ENCODE data around the gene GRIA1. TPM values are rescaled to one million over a fixed set of nuclear protein-coding genes. Genes with fewer than 3 reads are reported as not detected.

GRIA1 gene
- total RNA-seq, 1 experiment from 2014 or later, result 0.28 TPM

DNA sequence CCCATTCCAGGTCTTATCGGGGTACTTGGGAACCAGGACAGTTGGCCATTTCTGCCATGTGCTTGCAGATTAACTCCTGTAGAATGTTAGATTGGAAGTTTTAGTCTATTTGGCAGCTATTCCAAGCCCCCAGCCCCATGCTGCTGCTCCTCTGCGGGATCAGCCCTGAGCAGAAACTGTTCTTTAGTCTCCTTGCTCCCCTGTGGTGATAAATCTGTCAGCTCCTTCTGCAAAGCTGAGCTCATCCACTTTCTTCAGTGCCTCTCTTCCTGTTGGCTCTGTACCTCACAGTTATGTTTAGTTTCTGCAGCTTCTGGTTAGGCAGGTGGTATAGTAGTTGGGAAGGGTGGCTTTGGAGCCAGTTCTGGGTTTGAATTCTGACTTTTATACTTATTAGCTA lies 170.4 kb downstream of the GRIA1 start:
- H3K36me3 ChIP-seq (replicated peaks; ENCODE audit: control insufficient read depth, insufficient read depth, low read length), result no peaks in the 10 kb centered on the region
- no peak overlapping the region for H3K4me3 ChIP-seq (ENCODE audit: insufficient read depth, low read depth, low read length)
- no peaks in the 10 kb centered on the region for H3K27me3 ChIP-seq (ENCODE audit: control insufficient read depth, insufficient read depth, low read length)
- peak; percentile 20 for DNase-seq

DNA sequence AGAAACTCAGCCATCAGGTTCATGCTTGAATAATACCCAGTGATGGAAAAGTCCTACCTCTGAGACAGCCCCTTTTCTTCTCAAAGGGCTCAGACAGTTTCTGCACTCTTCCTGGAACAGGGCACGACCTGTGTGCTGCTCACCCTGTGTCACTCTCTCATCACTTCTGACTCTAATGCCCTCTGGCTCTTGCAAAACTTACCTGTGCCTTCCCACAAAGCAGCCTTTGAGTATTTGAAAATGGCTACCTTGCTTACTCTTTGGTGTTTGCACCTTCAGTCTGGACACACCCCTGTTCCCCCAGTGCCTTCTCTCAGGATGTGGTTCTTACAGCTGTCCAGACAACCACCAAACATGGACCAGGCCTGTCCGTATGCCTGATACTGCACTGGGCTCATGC lies 171.4 kb downstream of the GRIA1 start:
- H3K4me3 ChIP-seq (ENCODE audit: insufficient read depth, low read depth, low read length), result no peak overlapping the region
- no peaks in the 10 kb centered on the region for H3K36me3 ChIP-seq (replicated peaks; ENCODE audit: control insufficient read depth, insufficient read depth, low read length)
- H3K27me3 ChIP-seq (ENCODE audit: control insufficient read depth, insufficient read depth, low read length), result no peaks in the 10 kb centered on the region
- DNase-seq, result no peak

DNA sequence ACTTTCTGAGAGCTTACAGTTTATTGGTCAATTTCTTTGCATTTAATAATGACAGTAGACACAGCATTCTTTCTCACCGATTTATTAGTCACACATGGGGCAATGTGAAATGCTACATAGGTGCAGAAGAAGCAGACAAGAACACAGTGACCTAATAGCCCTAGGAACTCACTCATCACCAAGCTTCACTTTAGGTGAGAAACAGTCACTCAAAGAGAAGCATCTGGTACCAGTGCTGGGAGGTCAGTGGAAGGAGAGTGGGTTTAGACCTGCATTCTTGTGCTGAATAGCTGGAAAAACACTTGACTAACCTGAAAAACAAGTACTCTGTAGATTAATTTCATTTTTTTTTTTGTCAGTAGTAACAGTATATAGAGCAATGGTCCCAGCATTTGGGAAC lies 179.6 kb downstream of the GRIA1 start:
- H3K36me3 ChIP-seq (replicated peaks; ENCODE audit: control insufficient read depth, insufficient read depth, low read length), result no peaks in the 10 kb centered on the region
- DNase-seq, result no peak
- no peaks in the 10 kb centered on the region for H3K27me3 ChIP-seq (ENCODE audit: control insufficient read depth, insufficient read depth, low read length)
- no peak overlapping the region for H3K4me3 ChIP-seq (ENCODE audit: insufficient read depth, low read depth, low read length)

DNA sequence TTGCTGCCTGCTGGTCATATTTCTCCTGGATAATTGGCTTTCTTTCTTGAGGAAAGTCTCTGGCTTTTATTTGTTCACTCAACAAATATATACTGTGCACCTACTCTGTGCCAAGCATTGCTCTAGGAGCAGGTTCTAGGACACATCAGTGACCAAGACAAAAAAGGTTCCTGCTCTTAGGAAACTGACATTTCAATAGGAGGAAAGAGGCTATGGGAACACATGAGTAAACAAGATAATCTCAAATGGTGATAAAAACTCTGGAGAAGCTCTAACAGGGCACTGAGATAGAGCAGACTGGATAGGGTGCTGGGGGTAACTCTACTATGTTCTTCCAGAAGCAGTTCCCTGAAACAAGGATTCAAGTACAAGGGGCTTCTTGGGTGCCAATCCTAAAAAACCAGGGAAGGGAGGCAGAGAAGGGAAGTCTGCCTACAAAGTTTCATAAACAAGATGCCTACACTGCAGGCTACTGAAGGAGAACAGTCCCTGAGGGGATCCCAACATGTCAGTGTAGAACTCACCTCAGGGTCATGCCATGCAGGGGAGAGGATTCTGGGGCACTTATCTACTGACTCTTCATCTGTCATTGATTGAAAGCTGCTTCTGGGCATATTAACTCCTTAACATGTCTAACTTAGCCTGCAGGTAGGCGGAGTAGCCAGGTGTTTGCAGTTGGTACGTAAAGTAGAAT lies 181.3 kb downstream of the GRIA1 start:
- DNase-seq, result no peak
- no peaks in the 10 kb centered on the region for H3K36me3 ChIP-seq (replicated peaks; ENCODE audit: control insufficient read depth, insufficient read depth, low read length)
- H3K4me3 ChIP-seq (ENCODE audit: insufficient read depth, low read depth, low read length), result no peak overlapping the region
- H3K27me3 ChIP-seq (ENCODE audit: control insufficient read depth, insufficient read depth, low read length), result no peaks in the 10 kb centered on the region

DNA sequence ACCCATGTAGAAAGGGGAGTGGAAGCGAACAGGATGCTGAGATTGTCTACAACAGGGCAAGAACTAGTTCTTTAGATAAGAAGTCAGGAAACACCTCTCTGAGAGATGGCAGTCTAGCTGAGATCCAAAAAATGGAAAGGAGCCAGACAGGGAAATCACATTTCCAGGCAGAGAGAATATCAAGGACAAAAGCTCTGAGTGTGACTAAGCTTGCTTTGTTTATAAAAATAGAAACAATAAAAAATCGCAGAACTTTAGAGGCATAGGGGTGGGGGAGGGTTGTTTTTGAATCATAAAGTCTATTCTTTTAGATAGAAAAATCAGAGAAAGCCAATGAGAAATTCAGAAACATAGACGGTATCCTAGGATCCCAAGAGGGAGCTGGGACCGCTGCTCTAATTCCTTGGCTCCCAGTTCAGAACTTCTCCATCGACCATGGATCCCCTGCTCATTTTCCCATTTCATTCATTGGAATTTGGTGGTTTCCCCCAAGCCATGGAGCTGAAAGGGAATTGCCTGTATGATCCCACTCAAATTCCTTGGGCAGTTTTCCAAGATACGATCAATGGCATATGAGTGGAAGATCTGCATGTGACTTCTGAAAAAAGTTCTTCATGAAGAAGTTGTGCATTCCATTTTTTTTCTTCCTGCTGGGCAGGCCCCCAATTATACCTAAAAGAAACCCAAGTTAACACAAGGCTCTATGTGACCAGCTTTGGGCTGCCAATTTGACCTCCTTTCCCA lies 182.0 kb downstream of the GRIA1 start:
- no peaks in the 10 kb centered on the region for H3K36me3 ChIP-seq (replicated peaks; ENCODE audit: control insufficient read depth, insufficient read depth, low read length)
- no peak overlapping the region for H3K4me3 ChIP-seq (ENCODE audit: insufficient read depth, low read depth, low read length)
- no peaks in the 10 kb centered on the region for H3K27me3 ChIP-seq (ENCODE audit: control insufficient read depth, insufficient read depth, low read length)
- DNase-seq, result no peak

GRCh38 chr5:153674356-153674755 lies 183.9 kb downstream of the GRIA1 start:
- no peaks in the 10 kb centered on the region for H3K36me3 ChIP-seq (replicated peaks; ENCODE audit: control insufficient read depth, insufficient read depth, low read length)

GRCh38 chr5:153676406-153676805 lies 185.9 kb downstream of the GRIA1 start:
- Histone ChIP-seq H3K36me3 (replicated peaks; ENCODE audit: control insufficient read depth, insufficient read depth, low read length) (no peaks in the 10 kb centered on the region), H3K27me3 (ENCODE audit: control insufficient read depth, insufficient read depth, low read length) (no peaks in the 10 kb centered on the region), H3K4me3 (ENCODE audit: insufficient read depth, low read depth, low read length) (no peak overlapping the region)
- no peak for DNase-seq

More at GRCh38 chr5:153674356-153674755, 183.9 kb downstream of the GRIA1 start:
- no peak overlapping the region for H3K4me3 ChIP-seq (ENCODE audit: insufficient read depth, low read depth, low read length)
- DNase-seq, result no peak
- no peaks in the 10 kb centered on the region for H3K27me3 ChIP-seq (ENCODE audit: control insufficient read depth, insufficient read depth, low read length)

DNA sequence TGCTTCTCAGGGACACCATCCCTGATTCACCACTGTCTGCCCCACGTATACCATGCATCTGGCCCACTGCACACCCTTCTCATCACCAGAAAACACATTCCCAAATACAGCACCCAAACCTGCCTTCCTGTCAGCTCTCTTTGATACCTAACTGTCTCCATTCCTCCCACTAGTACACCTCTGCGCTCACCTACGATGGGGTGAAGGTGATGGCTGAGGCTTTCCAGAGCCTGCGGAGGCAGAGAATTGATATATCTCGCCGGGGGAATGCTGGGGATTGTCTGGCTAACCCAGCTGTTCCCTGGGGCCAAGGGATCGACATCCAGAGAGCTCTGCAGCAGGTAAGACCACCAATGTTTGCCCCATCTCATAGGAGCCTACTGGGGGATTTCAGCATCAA lies 186.4 kb downstream of the GRIA1 start:
- H3K27me3 ChIP-seq (ENCODE audit: control insufficient read depth, insufficient read depth, low read length), result no peaks in the 10 kb centered on the region
- H3K36me3 ChIP-seq (replicated peaks; ENCODE audit: control insufficient read depth, insufficient read depth, low read length), result no peaks in the 10 kb centered on the region
- DNase-seq, result no peak
- no peak overlapping the region for H3K4me3 ChIP-seq (ENCODE audit: insufficient read depth, low read depth, low read length)

GRCh38 chr5:153678617-153679329 lies 188.3 kb downstream of the GRIA1 start:
- H3K4me3 ChIP-seq (ENCODE audit: insufficient read depth, low read depth, low read length), result no peak overlapping the region
- H3K27me3 ChIP-seq (ENCODE audit: control insufficient read depth, insufficient read depth, low read length), result no peaks in the 10 kb centered on the region
- no peak for DNase-seq
- no peaks in the 10 kb centered on the region for H3K36me3 ChIP-seq (replicated peaks; ENCODE audit: control insufficient read depth, insufficient read depth, low read length)

DNA sequence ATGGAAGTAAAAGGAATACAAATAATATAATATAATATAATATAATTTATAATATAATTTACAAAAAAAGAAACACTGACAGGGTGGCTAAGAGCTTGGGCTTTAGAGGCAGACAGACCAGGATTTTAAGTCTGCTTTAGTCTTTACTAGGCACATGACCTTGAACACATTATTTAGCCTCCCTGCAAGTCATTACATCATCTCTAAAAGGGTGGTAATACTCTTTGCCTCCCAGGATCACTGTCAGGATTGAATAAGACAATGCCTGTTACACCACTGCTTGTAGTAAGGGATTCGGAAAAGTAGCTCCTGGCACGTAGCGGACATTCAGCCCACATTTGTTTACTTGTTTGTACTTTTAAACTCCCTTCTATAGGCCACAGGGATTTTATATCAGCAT lies 199.8 kb downstream of the GRIA1 start:
- no peaks in the 10 kb centered on the region for H3K36me3 ChIP-seq (replicated peaks; ENCODE audit: control insufficient read depth, insufficient read depth, low read length)
- no peaks in the 10 kb centered on the region for H3K27me3 ChIP-seq (ENCODE audit: control insufficient read depth, insufficient read depth, low read length)

GRCh38 chr5:153696256-153696655 lies 205.8 kb downstream of the GRIA1 start:
- no peak overlapping the region for H3K4me3 ChIP-seq (ENCODE audit: insufficient read depth, low read depth, low read length)
- no peaks in the 10 kb centered on the region for H3K27me3 ChIP-seq (ENCODE audit: control insufficient read depth, insufficient read depth, low read length)
- no peaks in the 10 kb centered on the region for H3K36me3 ChIP-seq (replicated peaks; ENCODE audit: control insufficient read depth, insufficient read depth, low read length)
- DNase-seq, result no peak

More for the DNA sequence above, 199.8 kb downstream of the GRIA1 start:
- no peak overlapping the region for H3K4me3 ChIP-seq (ENCODE audit: insufficient read depth, low read depth, low read length)
- no peak for DNase-seq

- Histone ChIP-seq H3K4me3 (ENCODE audit: insufficient read depth, low read depth, low read length) (no peak overlapping the region), H3K27me3 (ENCODE audit: control insufficient read depth, insufficient read depth, low read length) (no peaks in the 10 kb centered on the region), H3K36me3 (replicated peaks; ENCODE audit: control insufficient read depth, insufficient read depth, low read length) (no peaks in the 10 kb centered on the region)
- no peak for DNase-seq
These were observed 208.6 kb downstream of the GRIA1 start for GRCh38 chr5:153699035-153699434.

- Histone ChIP-seq H3K36me3 (replicated peaks; ENCODE audit: control insufficient read depth, insufficient read depth, low read length) (no peaks in the 10 kb centered on the region), H3K27me3 (ENCODE audit: control insufficient read depth, insufficient read depth, low read length) (no peaks in the 10 kb centered on the region), H3K4me3 (ENCODE audit: insufficient read depth, low read depth, low read length) (no peak overlapping the region)
- no peak for DNase-seq
These were observed 210.5 kb downstream of the GRIA1 start for GRCh38 chr5:153700940-153701339.

GRCh38 chr5:153702265-153702664 lies 211.8 kb downstream of the GRIA1 start:
- no peaks in the 10 kb centered on the region for H3K36me3 ChIP-seq (replicated peaks; ENCODE audit: control insufficient read depth, insufficient read depth, low read length)
- H3K27me3 ChIP-seq (ENCODE audit: control insufficient read depth, insufficient read depth, low read length), result no peaks in the 10 kb centered on the region
- no peak overlapping the region for H3K4me3 ChIP-seq (ENCODE audit: insufficient read depth, low read depth, low read length)
- DNase-seq, result no peak

GRCh38 chr5:153704110-153704509 lies 213.6 kb downstream of the GRIA1 start:
- H3K36me3 ChIP-seq (replicated peaks; ENCODE audit: control insufficient read depth, insufficient read depth, low read length), result no peaks in the 10 kb centered on the region
- H3K4me3 ChIP-seq (ENCODE audit: insufficient read depth, low read depth, low read length), result no peak overlapping the region
- DNase-seq, result no peak
- H3K27me3 ChIP-seq (ENCODE audit: control insufficient read depth, insufficient read depth, low read length), result no peaks in the 10 kb centered on the region
